ENCODE measurements around the gene ZNF23.

GRCh38 chr16:71489122-71489521, 27.1 kb upstream of the ZNF23 start, which contains the start of gene ZNF19:
- TF ChIP-seq, protein P1, sequence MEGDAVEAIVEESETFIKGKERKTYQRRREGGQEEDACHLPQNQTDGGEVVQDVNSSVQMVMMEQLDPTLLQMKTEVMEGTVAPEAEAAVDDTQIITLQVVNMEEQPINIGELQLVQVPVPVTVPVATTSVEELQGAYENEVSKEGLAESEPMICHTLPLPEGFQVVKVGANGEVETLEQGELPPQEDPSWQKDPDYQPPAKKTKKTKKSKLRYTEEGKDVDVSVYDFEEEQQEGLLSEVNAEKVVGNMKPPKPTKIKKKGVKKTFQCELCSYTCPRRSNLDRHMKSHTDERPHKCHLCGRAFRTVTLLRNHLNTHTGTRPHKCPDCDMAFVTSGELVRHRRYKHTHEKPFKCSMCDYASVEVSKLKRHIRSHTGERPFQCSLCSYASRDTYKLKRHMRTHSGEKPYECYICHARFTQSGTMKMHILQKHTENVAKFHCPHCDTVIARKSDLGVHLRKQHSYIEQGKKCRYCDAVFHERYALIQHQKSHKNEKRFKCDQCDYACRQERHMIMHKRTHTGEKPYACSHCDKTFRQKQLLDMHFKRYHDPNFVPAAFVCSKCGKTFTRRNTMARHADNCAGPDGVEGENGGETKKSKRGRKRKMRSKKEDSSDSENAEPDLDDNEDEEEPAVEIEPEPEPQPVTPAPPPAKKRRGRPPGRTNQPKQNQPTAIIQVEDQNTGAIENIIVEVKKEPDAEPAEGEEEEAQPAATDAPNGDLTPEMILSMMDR (IDR thresholded peaks at IDR 0.05), result no peak
- TF ChIP-seq POLR2A (IDR thresholded peaks at IDR 0.05), result no peak

All from right lobe of liver (tissue), 4 donors.